ENCODE measurements around the gene RUFY2.
"Not testable (repeated sequence)": the region's sequence is repeated elsewhere in the genome, so short reads cannot be mapped to it uniquely, and the experiment has no call there.

The RUFY2 gene

DNA sequence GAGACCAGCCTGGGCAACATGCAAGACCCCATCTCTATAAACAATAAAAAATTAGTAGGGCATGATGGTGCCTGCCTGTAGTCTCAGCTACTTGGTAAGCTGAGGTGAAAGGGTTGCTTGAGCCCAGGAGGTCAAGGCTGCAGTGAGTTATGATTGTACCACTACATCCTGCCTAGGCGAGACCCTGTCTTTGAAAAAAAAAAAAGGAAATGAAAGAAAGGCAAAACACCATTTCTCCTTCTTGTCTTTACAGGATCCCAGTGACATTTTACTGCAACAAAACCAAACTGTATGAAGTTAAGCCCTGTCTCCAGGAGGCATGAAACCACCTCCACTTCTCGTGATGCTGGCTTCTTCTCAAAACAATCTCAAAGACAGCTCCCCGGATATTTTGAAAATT is 44.5 kb downstream of the RUFY2 start:
- DNase-seq = no peak

DNA sequence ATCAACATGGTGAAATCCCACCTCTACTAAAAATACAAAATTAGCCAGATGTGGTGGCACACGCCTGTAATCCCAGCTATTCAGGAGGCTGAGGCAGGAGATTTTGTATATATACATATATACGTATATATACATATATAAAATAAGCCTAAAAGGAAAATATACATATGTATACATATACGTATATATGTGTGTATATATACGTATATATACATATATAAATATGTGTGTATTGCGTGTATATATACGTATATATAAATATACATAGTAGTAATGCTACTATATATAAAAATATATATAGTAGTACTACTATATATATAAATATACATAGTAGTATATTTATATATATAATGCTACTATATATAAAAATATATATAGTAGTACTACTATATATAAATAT is 47.9 kb downstream of the RUFY2 start:
- no peak for DNase-seq

DNA sequence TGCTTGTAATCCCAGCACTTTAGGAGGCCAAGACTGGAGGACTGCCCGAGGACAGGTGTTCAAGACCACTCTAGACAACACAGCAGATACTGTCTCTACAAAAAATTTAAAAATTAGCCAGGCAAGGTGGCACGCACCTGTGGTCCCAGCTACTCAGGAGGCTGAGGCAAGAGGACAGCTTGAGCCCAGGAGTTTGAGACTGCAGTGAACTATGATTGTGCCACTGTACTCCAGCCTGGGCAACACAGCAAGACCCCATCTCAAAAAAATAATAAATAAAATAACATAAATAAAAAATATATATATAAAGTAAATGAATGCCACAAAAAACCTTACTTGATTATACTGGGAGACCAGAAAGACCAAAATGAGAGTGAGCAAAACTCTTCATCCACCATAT is 53.5 kb downstream of the RUFY2 start:
- no peak for DNase-seq

DNA sequence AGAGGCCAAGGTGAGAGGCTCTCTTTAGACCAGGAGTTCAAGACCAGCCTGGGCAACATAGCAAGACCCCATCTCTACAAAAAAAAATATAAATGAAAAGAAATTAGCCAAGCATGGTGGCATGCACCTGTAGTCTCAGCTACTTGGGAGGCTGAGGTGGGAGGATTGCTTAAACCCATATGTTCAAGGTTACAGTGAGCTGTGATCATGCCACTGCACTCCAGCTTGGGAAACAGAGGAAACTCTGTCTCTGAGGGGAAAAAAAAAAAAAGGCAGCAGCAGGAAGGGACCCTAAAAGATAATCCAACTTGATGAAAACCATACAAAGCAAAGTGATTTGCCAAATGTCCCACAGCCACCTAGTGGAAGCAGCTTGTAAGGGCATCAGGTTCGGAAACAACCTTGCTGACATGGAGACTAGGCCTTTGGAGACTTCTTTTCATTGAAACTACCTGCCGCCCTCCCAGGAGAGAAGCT is 58.8 kb downstream of the RUFY2 start:
- DNase-seq = no peak

DNA sequence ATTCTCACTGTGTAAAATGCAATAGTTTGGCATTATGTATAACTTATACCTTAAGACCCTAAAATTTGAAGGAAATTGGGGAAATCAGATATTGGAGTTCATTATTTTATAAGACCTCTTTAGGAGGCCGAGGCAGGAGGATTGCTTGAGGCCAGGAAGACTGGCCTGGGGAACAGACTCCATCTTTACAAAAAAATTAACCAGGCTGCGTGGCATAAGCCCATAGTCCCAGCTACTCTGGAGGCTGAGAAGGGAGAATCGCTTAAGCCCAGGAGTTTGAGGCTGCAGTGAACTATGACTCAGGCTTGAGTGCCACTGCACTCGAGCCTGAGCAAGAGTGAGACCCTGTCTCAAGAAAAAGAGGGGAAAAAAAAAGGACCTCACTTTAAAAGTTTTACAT is 60.3 kb downstream of the RUFY2 start:
- DNase-seq = no peak

DNA sequence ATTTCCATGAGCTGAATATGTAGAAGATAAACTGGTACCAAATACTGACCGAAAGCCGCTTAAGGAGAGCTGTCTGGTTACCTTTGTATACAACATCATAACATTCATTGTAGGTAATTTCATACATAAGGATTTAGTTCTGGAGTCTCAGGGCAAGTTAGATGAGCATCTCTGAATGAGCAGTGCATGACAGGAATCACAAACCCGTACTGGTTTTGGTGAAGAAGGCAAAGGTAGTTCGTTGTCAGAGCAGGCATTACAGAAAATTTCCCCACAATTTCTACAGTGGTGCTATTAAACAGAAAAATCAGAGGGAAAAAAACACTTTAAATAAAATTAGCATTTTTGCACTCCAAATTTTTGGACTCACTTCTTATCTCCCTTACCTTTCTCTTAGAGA is 61.5 kb downstream of the RUFY2 start:
- no peak for DNase-seq

DNA sequence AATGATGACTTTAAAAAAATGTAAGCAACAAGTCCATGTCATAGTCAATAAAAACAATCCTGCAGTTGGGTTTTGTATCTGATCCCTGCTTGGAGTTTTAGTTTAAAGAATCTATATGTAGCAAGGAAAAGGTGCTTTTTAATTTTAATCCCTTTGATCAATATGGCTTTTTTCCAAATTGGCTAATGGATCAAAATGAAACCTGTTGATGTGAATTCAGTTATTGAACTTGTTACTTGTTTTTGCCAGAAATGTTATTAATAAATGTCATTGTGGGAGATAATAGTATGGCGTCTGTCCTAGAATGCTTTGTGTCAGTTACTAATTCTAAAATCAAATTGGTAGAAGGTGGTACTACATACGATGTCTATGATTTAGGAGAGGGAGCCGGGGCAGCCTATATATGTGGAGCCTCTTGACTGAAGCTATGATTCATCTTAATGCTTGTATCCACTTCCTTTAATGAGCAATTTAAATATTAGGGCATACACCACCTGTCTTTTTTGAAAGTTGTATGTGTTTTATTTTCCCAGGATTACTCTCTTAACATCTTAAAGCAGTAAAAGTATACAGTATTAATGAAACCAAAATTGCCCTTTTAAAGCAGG is 64.1 kb downstream of the RUFY2 start:
- no peak for DNase-seq

DNA sequence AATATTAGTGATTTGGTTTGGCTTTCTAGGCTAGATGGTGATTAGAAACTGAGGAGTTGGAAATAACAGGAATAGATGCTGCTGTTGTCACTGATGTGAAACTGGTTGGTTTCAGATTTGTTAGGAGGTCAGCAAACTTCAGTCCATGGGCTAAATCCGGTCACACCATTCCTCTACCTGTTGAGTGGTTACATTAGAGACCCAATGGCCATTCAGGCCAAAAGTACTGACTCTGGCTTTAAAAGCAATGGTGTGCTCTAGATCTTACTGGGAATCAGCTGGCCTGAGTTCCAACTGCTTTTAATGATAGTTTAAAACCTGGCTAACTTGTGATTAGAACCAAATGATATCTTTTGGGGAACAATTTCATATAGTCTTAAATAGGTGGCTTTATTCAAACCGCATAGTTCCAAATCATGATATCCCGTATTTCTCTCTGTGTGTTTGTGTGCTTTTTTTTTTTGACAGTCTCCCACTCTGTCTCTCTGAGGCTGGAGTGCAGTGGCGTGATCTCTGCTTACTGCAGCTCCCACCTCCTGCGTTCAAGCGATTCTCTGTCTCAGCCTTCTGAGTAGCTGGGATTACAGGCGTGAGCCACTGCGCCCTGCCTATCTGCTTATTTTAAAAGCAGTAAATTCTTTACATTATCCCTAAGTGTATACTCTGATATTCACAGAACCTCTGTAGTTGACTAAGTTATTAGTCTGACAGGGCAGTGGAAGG is 66.6 kb downstream of the RUFY2 start:
- no peak for DNase-seq

DNA sequence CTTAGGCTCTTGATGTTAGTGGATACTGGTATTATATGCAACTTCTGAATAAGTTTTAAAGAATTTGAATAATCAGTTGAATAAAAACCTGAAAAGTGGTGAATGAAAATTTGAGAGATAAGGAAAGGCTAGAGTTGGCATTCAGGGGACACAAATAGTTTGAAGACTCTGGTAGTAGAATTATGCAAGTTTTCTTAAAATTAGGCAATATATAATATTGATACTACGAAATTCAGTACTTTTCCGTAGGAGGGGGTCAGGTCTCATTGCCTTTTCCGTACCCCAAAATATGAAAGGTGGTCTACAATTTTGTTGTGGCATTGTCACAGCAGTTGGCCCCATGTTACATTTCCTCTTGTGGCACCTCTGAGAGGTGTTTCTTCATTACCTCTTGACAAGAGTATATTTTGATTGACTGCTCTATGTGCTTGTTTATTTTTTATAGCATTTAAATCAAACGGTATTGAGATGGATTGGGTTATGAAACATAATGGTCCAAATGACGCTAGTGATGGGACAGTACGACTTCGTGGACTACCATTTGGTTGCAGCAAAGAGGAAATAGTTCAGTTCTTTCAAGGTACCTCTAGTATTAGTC is 70.2 kb downstream of the RUFY2 start:
- no peak for DNase-seq

DNA sequence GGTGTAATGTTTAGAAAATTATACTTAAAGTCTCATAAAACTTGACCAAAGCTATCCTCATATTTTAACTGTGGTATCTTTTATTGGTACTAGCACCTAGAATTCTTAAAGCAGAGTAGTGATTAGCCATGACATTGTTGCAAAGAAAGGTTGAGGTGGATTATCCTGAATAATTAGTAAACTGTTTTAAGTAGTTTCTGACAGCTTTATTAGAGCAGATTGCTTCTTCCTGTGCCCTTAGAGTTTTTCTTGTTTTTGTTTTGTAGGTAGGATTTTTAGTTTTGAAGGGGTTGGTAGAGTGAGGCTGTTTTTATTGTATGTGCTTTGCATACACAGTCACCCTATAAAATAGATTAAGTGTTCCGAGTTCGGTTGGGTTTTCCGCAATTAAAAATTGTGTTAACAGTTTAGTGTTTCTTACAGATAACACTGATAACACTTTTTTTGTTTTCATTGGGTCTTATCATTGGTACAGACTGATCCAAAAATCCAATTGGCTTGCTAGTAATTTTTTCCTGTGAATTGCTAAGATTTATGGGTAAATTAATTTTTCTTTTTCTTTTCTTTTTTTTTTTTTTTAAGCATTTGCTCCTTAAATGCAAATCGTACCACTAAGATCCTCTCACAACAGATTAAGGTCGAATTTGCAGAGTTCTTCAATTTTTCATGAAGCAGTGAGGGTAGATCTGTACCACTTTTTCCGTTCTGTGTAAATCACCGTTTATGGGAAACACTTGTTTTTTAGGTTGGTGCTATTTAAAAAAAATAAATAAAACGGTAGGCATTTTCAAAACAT is 72.2 kb downstream of the RUFY2 start:
- DNase-seq = no peak

DNA sequence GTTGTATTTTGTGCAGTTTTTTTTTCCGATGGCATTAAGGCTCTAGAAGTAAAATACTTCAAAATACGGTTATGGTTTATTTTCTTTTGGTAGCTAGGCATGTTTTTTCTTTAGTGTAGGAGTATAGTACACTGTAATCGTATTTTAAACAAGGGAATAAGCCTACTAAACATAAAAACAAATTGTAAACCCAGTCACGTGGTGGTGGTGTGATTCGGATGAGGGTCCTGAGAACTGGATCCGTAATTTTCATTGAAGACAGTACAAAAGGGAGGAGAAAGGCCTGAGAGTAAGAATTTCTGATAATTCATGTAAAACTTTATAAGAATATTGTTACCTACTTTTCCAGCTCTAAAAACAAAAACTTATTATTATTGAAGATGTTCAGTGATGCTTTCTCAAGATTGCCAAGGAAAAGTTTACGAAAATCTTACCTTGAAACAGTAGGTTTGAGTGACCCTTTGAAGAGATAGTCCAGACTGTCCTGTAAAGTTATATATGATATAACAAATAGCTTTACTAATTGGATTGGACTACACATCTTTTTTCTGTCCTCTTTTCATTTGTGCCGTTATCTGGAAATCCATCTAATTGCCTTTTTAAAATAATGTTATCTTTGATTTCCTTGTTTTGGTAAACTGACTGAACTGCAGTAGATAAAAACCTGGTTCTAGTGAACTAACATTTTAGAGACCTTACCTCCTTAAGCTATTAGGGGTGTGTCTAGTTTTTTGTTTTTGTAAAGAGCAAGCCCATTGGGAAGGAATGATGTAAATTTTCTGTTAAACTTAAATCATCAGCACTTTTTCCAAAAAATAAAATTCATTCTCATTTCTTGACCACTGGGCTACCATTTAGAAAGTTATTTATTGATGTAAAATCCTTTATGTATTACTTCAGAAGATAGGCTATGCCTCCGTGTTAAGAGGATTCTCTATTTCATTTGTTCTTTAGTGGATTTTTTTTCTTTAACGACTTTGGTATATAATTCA is 73.3 kb downstream of the RUFY2 start:
- DNase-seq = no peak

DNA sequence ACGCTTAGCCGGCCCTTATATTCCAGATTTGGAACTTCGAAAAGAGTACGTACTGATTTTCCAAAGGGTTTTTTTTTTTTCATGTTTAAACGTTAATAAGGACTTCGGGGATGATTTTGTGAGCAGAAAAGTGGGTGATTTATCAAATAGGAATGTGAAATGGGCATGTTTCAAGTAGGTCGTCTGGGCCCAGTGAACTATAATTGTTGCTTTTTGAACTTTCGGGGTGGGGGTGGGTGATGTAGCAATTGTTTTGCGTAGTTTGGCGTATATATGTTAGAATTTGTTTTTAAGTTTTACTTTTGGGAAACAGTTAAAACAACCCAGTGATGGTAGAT is 74.0 kb downstream of the RUFY2 start:
- DNase-seq = no peak

DNA sequence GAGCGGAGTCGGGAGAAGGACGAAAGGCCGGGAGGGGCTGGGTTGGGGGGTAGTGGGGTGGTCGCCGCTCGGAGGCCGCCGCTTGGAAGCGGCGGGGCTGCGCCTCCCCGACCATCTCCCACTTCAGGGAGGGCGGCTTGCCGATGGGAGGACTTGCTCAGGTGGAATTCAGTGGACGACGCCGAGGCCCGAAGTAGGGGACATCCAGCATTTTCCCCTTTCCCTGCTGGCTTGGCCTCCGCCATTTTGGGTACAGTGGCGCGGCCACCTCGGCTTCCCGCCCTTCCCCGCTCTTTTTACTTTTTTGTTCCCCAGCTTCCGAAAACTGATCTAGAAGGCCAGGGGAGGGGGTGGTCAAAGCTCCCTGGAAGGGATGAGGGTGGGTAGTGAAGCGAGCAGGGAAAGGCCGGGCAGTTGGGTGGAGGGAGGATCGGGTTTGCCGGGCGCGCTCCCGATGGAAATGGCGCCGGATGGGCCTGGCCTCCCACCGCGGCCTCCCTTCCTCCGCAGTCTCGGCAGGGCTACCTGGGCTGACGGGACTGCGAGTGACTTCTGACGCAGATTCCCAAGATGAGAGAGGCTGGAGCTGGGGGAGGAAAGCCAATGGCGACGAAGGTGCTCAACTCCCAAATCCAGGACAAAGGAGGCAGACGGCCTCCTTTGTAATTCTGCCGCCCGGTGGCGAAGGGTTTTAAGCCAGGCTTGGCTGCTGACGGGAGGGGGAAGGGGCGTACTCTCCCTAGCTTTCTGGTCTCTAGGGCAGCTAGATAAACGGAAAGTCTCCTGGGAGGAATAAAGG is 74.6 kb downstream of the RUFY2 start, which contains the start of gene PBLD:
Gene PBLD, minus strand, starts transcription at position 670 of the 799 bp plus-strand sequence. CDS start 26,084 bp downstream, outside the sequence.
- peak in 1 of 2 experiments; percentile 53 for DNase-seq

DNA sequence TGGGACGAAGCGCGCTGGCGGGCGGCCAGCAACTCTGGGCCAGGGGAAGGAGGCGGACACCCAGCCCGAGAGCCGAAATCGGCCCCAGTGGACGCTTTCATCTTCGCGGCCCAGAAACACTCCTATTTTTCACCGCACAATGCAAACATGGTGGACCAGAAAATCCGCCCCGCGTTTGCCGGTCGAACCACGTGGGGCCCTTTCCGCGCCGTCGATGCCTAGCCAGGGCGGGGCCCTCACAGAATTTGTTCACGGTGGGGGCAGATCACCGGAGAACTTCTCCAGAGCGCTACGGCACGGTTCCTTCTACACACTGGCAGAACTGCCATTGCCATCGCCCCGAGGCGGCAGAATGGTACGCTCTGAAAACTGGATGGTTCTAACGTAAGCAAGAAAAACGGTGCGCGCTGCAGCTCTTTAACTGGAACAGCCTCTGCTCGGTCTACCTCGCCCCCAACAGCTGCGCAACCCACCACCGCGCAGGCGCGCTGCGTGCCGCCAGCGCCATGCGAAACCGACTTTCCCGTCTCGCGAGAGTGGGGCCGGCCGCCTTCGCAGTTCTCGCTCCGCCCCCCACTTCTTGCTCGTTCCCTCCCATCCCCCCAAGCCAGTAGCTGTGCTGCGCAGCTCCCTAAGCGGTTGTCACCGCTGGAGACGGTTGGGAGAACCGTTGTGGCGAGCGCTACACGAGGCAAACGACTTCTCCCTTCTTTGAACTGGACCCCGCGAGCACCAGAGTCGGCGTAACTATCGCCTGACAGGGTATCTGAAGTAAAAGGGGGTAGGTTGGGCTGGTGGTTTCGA is 75.4 kb downstream of the RUFY2 start, which contains the start of gene HNRNPH3:
Gene HNRNPH3, plus strand, starts transcription at position 610 of the 804 bp plus-strand sequence. CDS start 5,158 bp downstream, outside the sequence.
- DNase-seq = peak in 1 of 2 experiments; percentile 78

DNA sequence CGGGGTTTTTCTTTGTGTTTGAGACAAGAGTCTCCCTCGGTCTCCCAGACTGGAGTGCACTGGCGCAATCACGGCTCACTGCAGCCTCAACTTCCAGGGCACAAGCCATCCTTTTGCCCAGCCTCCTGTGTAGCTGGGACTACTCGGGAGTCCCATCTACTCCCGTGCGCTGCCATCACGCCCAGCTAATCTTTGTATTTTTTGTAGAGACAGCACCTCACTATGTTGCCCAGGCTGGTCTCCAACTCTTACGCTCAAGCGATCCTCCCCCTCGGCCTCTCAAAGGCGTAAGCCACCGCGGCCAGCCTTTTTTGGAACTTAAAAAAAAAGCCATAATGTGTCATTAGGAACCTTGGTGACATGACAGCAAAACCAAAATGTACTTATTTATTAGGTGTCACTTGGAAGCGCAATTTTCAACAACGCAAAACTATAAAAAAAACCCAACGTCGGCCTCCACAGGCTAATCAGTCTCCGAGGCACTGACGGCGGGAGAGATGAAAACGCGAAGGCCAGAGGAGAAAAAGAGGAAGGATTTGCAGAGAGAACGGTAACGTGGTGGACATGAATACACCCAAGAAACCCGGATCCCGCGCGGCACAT is 76.1 kb downstream of the RUFY2 start:
- peak in 1 of 2 experiments; percentile 46 for DNase-seq

DNA sequence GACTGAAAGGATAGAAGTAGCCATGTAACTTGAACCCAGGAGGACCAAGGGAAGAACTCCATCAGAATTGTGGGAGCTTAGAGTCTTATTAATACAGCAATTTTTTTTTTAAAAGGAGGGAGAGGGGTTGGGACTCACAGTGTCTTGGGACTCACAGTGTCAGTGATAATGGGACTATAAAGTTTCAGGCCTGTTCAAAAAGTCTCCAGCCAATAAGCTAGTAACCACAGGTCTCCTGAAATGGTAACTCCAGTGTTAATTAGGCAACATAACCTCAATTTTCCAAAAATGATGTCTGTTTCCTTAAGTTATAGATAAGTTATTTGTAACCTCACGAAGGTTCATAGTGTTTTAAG is 77.6 kb downstream of the RUFY2 start:
- DNase-seq = no peak

DNA sequence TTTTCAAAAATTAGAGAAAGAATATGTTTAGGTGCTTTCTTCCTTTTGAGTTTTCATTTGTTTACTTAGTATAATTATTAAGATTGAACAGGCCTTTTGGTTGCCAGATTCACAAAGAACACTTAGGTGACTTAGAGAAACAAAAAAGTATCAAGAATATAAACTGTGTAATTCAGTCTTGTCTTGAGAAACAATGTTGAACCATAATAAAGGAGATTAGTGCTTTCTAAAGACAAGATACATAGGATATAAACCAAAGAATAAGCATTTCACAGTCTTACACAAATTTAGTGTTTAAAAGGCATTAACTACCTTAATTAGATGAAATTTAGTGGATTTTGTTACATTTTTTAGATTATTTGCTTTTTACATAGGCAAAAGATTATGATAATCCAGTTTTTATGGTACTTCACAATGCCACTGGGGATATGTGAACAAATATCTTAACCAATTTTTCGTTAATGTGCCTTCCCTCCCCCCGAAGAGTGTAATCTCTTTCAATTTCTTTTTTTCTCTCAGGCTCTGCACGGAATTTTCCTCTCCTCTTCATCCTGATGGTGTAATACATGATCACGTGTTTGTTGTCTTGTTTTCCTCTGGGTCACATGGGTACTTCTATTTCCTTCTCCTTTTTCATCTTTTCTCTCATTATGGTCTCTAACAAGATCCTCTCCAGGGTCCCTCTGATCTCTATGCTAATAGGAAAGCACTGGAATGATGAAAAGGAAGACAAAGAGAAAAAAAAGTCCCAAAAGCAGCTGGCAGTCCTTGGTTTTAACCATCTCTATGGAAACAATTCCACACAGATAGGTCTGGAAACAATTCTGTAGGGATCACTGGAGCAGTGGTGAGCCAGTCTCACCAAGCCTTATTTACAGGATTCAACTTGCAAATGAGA is 78.9 kb downstream of the RUFY2 start:
- peak in 1 of 2 experiments; percentile 16 for DNase-seq

DNA sequence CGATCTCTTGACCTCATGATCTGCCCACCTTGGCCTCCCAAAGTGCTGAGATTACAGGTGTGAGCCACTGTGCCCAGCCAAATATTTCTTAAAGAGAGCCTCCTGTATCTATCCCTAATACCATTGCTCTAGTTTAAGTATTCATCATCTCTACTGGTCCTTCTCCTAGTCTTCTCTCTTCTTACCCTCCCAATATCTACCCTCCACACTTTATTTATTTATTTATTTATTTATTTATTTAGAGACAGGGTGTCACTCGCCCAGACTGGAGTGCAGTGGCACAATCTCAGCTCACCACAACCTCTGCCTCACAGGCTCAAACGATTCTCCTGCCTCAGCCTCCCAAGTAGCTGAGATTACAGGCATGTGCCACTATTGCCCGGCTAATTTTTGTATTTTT is 82.7 kb downstream of the RUFY2 start:
- not testable (repeated sequence) for DNase-seq
